Measurements from ENCODE around the gene GADD45B. TPM values are rescaled to one million over a fixed set of nuclear protein-coding genes. Genes with fewer than 3 reads are reported as not detected.
A peak's percentile ranks its signal among the peaks of the same experiment; 100 is the strongest.
"Not testable (repeated sequence)": the region's sequence is repeated elsewhere in the genome, so short reads cannot be mapped to it uniquely, and the experiment has no call there.

GADD45B gene
- polyA plus RNA-seq, 3 donors: 67.4 to 505 (median 76.2) TPM

DNA sequence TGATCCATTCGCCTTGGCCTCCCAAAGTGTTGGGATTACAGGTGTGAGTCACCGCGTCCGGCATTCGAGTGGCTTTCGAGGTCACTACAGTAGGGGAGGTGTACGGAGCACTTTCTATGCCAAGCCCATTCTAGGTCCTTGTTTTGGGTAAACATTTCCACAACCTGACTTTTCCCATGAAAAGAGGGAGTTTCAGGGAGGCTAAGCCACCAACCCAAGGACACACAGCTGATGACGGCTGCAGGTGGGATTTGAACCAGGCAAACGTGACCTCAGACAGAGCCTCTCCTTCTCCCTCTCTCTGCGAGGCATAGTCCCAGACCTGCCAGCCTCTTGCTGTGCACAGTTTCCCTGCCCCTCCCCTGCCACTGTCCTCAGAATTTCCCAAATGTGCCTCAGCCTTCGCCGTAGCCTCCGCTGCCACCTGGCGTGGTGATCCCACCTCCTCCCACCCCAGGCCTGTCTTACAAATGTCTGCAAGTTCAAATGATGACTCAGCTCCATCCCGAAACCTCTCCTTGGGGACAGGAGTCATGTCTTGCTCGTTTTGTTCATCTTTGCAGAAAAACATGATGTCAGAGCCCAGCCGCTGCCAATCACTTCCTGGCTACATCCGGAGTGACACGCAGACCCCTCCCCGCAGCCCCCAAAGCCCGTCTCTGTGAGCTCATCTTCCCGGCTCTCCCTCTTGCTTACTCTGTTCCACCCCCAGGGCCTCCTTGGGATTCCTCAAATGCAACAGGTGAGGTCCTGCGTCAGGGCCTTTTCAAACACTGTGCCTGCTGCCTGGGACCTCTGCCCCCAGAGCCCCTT is 6.6 kb upstream of the GADD45B start:
- H3K4me1 ChIP-seq (ENCODE audit: control insufficient read depth in 1 of 2, insufficient read depth in 2 of 2, low read length in 2 of 2): peaks cover 4 to 6% of the 10 kb centered on the region in 2 donors
- no peak overlapping the region for H3K27ac ChIP-seq (ENCODE audit: low read depth in 1 of 2, low read length in 2 of 2)
- Mint-ChIP-seq H3K27ac (peak overlapping the region in 2 of 7 donors; percentile 32 to 50), H3K4me3 (peak overlapping the region; percentile 13 to 48), H3K36me3 (no peaks in the 10 kb centered on the region), H3K4me1 (peaks cover 14% of the 10 kb centered on the region), H3K27me3 (ENCODE audit: low read depth in 3 of 3) (peaks cover 5 to 11% (median 6%) of the 10 kb centered on the region in 3 donors), H3K9me3 (no peaks in the 10 kb centered on the region)
- 41% methylated on average over 22 of the region's 23 CpGs for WGBS (ENCODE audit: insufficient coverage)
- H3K27me3 ChIP-seq (ENCODE audit: control insufficient read depth in 2 of 2, insufficient read depth in 2 of 2, low read length in 2 of 2): no peaks in the 10 kb centered on the region
- intact Hi-C loops (cut with micrococcal nuclease): loop anchor here in 1 of 2 donors (10.0 kb wide), 1 partner anchor 275 kb away; the partner anchor contains the start of gene SLC39A3
- no peak overlapping the region for H3K9ac ChIP-seq (ENCODE audit: insufficient read depth, low read length, poor library complexity, severe bottlenecking)
- H3K36me3 ChIP-seq (replicated peaks in 1 of 2; ENCODE audit: control insufficient read depth in 1 of 2, insufficient read depth in 2 of 2, low read length in 2 of 2): no peaks in the 10 kb centered on the region
- no peak overlapping the region for H3K4me2 ChIP-seq (replicated peaks; ENCODE audit: extremely low read depth, low read length, poor library complexity, severe bottlenecking)
- TF ChIP-seq, protein P1, sequence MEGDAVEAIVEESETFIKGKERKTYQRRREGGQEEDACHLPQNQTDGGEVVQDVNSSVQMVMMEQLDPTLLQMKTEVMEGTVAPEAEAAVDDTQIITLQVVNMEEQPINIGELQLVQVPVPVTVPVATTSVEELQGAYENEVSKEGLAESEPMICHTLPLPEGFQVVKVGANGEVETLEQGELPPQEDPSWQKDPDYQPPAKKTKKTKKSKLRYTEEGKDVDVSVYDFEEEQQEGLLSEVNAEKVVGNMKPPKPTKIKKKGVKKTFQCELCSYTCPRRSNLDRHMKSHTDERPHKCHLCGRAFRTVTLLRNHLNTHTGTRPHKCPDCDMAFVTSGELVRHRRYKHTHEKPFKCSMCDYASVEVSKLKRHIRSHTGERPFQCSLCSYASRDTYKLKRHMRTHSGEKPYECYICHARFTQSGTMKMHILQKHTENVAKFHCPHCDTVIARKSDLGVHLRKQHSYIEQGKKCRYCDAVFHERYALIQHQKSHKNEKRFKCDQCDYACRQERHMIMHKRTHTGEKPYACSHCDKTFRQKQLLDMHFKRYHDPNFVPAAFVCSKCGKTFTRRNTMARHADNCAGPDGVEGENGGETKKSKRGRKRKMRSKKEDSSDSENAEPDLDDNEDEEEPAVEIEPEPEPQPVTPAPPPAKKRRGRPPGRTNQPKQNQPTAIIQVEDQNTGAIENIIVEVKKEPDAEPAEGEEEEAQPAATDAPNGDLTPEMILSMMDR (IDR thresholded peaks at IDR 0.05): no peak
- H3K79me2 ChIP-seq (ENCODE audit: insufficient read depth, low read length): no peaks in the 10 kb centered on the region
- no peak overlapping the region for H3K4me3 ChIP-seq (replicated peaks in 1 of 3; ENCODE audit: low read depth in 2 of 3, low read length in 3 of 3)
- peak overlapping the region; percentile 41 for H2AFZ ChIP-seq (ENCODE audit: insufficient read depth, low read depth, low read length, poor library complexity, severe bottlenecking)
- DNase-seq: peak in 2 of 3 donors; percentile 34 to 70
- no peaks in the 10 kb centered on the region for H3K9me3 ChIP-seq (replicated peaks in 1 of 2; ENCODE audit: control insufficient read depth in 1 of 2, insufficient read depth in 1 of 2, low read length in 2 of 2)
- no peaks in the 10 kb centered on the region for H4K20me1 ChIP-seq (ENCODE audit: insufficient read depth, low read length)

DNA sequence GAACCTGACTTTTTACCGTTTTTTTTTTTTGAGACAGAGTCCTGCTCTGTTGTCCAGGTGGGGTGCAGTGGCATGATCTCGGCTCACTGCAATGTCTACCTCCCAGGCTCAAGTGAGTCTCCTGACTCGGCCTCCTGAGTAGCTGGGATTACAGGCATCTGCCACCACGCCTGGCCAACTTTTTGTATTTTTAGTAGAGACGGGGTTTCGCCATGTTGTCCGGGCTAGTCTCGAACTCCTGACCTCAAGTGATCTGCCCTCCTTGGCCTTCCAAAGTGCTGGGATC is 6.1 kb upstream of the GADD45B start:
- H4K20me1 ChIP-seq (ENCODE audit: insufficient read depth, low read length); H3K9me3 Mint-ChIP-seq; H3K27me3 ChIP-seq (ENCODE audit: control insufficient read depth in 2 of 2, insufficient read depth in 2 of 2, low read length in 2 of 2); H3K9me3 ChIP-seq (replicated peaks in 1 of 2; ENCODE audit: control insufficient read depth in 1 of 2, insufficient read depth in 1 of 2, low read length in 2 of 2); H3K36me3 ChIP-seq (replicated peaks in 1 of 2; ENCODE audit: control insufficient read depth in 1 of 2, insufficient read depth in 2 of 2, low read length in 2 of 2); H3K9ac ChIP-seq (ENCODE audit: insufficient read depth, low read length, poor library complexity, severe bottlenecking); H2AFZ ChIP-seq (ENCODE audit: insufficient read depth, low read depth, low read length, poor library complexity, severe bottlenecking); H3K4me3 Mint-ChIP-seq; H3K27ac ChIP-seq (ENCODE audit: low read depth in 1 of 2, low read length in 2 of 2); H3K36me3 Mint-ChIP-seq; DNase-seq; H3K4me2 ChIP-seq (replicated peaks; ENCODE audit: extremely low read depth, low read length, poor library complexity, severe bottlenecking); H3K79me2 ChIP-seq (ENCODE audit: insufficient read depth, low read length); H3K4me1 ChIP-seq (ENCODE audit: control insufficient read depth in 1 of 2, insufficient read depth in 2 of 2, low read length in 2 of 2); H3K4me3 ChIP-seq (replicated peaks in 1 of 3; ENCODE audit: low read depth in 2 of 3, low read length in 3 of 3): not testable (repeated sequence)
- intact Hi-C loops (cut with micrococcal nuclease): loop anchor here in 1 of 2 donors (5.0 to 10.0 kb wide), 2 partner anchors 142 to 275 kb away; partner anchors contain the start of gene SLC39A3
- peak overlapping the region in 1 of 7 donors; percentile 32 for H3K27ac Mint-ChIP-seq
- H3K4me1 Mint-ChIP-seq: peaks cover 12% of the 10 kb centered on the region
- WGBS (ENCODE audit: insufficient coverage): 87% methylated on average over 8 of the region's 8 CpGs
- peaks cover 3 to 11% (median 6%) of the 10 kb centered on the region in 3 donors for H3K27me3 Mint-ChIP-seq (ENCODE audit: low read depth in 3 of 3)

Measured in CD14-positive monocyte (primary cell).